NAMALWA (cell line): Measurements from ENCODE around the gene FHAD1.

Experiments used
- DNase-seq: peaks from one replicate; pipeline ENCODE4 v3.0.0-alpha.2; 2015; ENCODE audit warnings: low spot score

Gene FHAD1

DNA sequence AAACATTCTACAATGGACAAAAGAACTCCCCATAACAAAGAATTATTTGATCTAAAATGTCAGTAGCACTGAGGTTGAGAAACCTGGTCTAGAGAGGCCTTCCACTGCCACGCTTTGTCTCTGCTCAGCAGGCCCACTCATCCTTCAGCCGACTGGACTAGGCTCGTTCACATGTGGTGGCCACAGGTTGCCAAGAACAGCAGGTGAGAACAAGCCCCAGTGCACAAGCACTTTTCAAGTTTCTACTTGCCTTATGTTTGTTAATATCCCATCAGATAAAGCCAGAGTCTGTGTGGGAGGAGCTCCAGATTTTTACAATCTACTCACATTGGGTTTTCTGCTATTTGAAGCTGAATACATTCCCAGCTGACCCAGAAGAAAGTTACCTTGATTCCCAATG is 153.6 kb downstream of the FHAD1 start:
- no peak for DNase-seq

DNA sequence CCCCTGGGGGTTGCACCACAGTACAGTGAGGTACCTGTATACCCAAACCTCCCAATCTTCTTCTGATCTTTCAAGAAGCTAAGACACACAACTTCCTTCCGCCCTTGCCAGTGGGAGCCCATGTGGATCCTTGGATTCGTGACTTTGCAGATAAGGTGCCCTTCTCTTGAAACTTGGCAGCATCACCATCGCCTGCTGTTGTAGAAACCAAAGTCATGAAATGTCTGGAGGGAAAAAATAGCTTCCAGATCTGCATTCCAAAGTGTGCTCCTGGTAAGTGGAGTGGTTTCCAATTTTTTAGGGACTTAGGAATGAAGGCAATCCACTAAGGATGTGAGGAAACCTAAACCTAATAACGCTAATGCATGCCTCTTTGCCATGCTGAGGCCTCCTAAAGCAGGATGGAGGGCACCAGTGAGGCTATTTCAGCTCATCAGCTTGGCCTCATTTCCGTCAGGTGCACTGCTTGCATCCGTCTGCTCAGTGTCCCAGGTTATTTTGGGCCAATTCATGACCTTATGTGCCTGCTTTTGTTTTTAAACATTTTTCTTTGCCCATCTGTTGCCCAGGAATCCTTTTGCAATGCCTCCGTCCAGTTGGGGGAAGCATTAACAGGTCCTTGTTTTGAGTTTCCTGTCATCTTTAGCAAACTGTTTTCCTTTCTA is 154.5 kb downstream of the FHAD1 start:
- peak; percentile 41 for DNase-seq

DNA sequence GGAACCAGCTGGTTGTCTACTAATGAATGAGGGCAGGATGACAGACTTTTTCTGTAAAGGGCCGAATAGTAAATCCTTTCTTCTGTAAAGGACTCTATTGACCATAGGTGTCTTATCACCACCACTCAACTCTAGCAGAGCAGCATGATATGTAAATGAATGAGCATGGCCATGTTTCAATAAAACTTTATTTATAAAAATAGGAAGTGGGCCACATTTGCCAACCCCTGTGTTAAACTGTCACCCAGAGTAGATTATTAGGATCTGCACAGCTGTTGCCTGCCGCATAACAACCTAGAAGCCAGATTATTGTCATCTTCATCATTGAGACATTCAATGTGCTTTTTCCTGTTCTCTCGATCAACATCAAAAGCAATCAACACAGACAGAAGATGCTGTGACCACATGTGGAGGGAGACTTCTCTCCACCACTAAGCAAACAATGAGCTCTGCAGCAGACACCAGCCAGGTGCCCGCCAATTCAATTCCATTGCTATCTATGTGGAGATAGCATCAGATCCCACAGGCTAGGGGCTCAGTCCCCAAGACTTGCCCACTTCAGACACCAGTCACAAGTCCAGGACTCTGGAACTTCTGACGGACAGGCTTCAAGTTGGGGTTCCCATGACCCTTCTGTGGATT is 155.9 kb downstream of the FHAD1 start:
- DNase-seq: peak; percentile 74

GRCh38 chr1:15403962-15404580 is 157.0 kb downstream of the FHAD1 start:
- DNase-seq: no peak

DNA sequence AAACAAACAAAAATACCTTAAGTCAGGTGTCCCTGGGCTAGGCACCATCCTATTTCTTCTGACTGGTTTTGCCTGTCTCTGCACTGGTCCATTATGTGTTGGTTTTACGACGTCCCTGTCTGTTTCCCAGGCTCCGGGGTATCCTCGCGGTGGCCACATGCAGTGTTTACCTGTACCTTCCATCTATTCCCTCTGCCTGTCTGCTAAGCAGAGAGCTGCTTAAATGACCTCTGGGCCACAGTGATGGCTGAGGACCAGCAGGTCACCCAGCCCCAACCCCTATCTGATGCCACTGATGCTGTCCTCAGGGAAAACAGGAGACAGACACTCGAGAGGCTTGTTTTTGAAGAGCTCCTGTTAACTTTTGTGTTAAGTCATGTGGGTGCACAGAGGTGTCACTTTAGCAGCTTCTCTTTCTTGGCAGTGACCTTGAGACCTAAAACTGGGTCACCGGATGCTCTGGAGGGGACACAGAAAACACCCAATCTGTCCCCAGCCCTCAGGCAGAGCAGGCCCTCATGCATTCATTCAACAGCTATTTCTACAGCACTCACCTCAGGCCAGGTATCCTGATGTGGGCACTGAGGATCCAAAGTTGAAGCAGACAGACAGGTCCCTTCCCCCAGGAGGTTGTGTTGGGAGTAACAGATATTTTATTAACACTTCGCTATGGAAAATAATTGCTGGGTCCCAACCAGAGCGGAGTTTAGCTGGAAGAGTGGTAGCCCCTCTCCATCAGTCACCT is 158.3 kb downstream of the FHAD1 start:
- DNase-seq: no peak

GRCh38 chr1:15406614-15407559 is 159.9 kb downstream of the FHAD1 start:
- no peak for DNase-seq

- no peak for DNase-seq
Measured at GRCh38 chr1:15407580-15407979, 160.6 kb downstream of the FHAD1 start.

GRCh38 chr1:15408890-15409387 is 161.9 kb downstream of the FHAD1 start:
- DNase-seq: no peak

DNA sequence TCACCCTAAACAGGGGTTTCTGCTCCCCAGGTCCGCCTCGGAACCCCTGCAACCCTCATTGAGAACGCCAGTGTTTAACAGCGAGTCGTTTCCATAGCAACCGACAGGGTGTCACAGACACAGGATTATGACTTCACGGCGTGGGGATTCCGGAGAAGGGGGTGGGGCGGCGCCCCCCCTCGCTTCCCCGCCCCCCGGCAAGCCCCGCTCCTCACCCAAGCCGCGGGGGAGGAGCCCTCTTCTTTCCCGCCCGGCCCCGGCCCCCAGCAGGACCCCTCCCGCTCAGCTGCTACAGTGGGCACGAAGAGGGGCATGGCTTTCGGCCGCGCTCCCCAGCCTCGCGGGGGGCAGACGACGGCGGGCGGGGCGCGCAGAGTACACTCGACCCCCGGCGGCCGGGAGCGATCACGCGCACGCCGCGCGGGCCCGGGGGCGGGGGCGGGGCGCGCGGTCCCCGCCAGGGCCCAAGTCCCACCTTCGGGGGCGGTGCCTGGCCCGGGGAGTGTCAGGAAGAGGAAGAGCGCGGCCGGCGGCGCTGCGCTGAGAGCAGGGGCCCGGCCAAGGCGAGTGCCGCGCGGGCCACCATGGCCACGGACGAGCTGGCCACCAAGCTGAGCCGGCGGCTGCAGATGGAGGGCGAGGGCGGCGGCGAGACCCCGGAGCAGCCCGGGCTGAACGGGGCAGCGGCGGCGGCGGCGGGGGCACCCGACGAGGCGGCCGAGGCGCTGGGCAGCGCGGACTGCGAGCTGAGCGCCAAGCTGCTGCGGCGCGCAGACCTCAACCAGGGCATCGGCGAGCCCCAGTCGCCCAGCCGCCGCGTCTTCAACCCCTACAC is 162.6 kb downstream of the FHAD1 start, which contains the start of gene EFHD2:
EFHD2 (plus strand) TSS at position 501 of the 835 bp plus-strand sequence; CDS start at position 585, 84 bp downstream.
- DNase-seq: peak; percentile 96

DNA sequence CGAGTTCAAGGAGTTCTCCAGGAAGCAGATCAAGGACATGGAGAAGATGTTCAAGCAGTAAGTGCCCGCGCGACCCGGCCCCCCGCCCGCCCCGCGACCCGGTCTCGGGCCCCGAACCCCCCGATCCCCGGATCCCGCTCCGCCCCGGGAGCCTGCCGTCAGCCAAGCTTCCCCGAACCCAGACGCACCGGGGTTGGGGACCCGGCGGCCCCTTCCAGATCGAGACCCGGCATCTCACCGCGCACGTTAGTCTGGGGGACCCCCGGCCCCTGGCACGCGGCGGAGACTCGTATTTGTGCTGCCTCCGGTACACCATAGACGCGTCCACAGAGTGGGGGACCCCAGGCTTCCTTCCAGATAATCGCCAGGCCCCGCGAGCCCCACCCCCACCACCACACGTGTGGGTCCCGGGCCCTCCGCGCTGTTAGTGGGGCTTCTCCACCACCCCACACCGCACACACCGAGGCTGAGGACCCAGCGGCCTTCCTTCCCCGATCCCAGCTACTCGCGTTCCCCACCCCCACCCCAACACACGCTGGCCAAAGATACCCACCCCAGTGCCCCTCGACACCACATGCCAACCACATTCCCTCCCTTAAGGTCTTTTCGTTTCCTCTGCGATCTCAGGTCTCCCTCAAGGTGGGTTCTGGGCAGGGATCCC is 163.3 kb downstream of the FHAD1 start:
- peak; percentile 62 for DNase-seq

- DNase-seq: no peak
Measured at GRCh38 chr1:15410884-15411245, 163.8 kb downstream of the FHAD1 start.

GRCh38 chr1:15411593-15412137 is 164.6 kb downstream of the FHAD1 start:
- DNase-seq: peak; percentile 94

DNA sequence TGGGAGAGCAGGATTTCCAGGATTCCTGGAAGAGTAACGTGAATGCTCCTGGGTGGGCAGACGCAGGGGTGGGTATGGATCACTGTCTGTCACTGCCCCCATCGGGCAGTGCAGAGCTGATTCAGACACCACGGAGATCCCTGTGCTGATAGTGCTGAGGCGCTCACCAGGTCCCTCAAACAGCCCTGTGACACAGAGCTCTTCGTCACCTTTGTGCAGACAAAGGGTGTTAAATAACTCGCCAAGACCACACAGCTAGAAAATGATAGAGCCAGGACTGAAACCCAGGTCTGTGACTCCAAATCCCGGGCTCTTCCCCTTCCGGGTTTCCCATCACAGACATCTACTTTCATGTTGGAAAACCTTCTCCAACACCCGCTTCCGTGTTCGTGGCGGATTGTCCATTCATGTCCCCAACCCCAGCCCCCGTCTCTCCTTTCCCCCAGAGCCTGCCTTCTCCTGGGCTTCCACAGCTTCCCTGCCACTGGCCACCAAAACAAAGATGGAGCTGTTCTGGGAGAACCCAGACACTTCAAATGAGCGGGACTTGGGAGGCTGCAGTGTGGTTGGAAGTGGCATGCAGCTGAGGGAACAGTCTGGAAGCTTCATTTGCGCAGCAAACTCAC is 165.3 kb downstream of the FHAD1 start:
- peak; percentile 33 for DNase-seq

- no peak for DNase-seq
Measured at GRCh38 chr1:15412843-15413242, 165.8 kb downstream of the FHAD1 start.

DNA sequence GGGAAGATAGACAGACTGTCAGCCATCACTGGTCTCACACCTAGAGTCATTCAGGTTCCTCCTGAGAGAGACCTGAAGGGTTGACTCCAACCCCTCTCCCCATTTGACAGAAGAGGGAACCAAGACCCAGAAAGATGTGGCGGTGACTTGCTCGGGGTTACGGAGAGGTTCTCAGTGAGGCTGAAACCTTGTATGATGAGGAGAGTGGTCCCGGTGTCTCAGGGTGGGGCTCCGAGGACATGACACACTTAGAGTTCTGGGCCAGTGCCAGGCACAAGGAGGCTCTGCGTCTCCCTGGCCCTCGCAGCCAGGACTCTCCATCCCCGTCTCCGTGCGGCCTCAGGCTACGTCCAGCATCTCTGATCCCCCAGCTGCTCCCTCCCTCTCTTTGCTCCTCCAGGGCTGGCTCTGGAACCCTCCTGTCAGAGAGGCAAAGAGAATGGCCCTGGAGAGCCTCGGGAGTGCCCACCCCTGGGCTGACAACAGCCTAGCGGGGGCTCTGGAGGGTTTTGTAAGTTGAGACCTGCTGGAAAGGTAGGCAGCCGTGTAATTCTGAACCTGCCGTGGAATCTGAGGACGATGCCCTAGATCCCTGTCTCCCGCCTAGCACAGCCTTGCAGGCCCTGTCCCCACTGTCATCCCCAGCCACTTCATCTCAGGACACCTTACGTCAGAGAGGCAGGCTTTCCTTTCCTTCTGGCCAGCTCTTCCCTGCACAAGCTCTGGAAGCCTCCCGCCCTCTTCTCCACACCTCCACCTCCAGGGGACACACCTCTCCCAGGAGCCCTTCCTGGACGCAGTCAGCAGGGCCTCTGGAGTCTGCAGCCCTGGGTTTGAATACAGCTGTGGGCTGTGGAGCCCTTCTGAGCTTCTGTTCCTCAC is 166.8 kb downstream of the FHAD1 start:
- no peak for DNase-seq

DNA sequence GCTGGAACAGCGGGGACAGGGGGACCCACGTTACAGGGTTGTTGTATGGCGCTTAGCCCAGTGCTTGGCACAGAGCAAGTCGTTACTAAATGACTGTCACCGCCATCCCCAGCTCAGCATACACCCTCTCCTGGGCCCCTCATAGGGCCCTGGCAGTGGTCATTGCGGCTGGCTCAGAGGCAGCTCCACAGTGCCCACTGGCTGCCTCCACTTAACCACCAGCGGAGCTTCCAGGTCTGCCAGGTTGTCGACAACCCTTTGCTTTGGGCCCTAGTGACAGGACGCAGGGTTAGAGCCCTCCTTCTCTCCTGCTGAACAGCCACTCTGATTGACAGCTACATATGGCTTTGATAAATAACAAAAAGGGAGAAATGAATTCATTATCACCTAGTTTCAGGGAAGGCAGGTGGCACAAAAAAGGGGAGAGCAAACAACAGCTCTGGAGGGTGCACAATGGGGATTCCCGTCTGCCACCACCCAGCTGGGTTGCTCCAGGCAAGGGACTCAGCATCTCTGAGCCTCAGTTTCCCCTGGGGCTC is 167.5 kb downstream of the FHAD1 start:
- DNase-seq: no peak

- no peak for DNase-seq
Measured at GRCh38 chr1:15417059-15417934, 170.3 kb downstream of the FHAD1 start.
